ENCODE measurements around the gene RFFL. TPM values are rescaled to one million over a fixed set of nuclear protein-coding genes. Genes with fewer than 3 reads are reported as not detected.

RFFL gene
- total and polyA plus RNA-seq, 2 donors from 2014 or later = 15.7 to 29.0 TPM

DNA sequence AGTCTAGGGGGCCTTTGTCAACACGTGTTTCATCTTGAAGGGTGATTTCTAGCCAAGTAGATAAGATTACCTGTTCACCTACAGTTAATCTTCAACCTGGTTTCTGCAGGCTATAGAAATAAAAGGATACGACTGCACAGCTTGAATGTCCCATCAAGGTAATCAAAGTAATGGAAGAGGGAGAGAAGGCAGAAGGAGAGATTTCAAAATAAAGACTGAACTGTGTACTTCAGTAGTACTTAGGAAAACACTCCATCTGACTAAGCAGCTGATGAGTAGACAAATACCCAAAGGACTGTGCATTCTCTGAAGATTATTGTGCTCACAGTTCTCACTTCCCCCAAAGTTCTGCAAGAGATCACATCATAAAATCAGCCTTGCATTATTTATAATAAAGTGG, 5.8 kb upstream of the RFFL start:
- no peak overlapping the region for H3K9ac ChIP-seq (ENCODE audit: low read length in 3 of 3)
- FAIRE-seq = no peak
- no peak overlapping the region for H3K27ac ChIP-seq (ENCODE audit: low read depth in 2 of 2, low read length in 2 of 2)
- H3K4me3 ChIP-seq (ENCODE audit: low read length in 3 of 3) = no peak overlapping the region
- intact Hi-C loops (cut with DNase I) = no loop called here
- H3K27me3 ChIP-seq (ENCODE audit: control insufficient read depth, insufficient read depth, low read length) = no peaks in the 10 kb centered on the region
- TF ChIP-seq, protein P1, sequence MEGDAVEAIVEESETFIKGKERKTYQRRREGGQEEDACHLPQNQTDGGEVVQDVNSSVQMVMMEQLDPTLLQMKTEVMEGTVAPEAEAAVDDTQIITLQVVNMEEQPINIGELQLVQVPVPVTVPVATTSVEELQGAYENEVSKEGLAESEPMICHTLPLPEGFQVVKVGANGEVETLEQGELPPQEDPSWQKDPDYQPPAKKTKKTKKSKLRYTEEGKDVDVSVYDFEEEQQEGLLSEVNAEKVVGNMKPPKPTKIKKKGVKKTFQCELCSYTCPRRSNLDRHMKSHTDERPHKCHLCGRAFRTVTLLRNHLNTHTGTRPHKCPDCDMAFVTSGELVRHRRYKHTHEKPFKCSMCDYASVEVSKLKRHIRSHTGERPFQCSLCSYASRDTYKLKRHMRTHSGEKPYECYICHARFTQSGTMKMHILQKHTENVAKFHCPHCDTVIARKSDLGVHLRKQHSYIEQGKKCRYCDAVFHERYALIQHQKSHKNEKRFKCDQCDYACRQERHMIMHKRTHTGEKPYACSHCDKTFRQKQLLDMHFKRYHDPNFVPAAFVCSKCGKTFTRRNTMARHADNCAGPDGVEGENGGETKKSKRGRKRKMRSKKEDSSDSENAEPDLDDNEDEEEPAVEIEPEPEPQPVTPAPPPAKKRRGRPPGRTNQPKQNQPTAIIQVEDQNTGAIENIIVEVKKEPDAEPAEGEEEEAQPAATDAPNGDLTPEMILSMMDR (IDR thresholded peaks at IDR 0.05; ENCODE audit: borderline replicate concordance, extremely low read depth, insufficient read depth) = no peak
- peaks cover 0 to 14% (median 1%) of the 10 kb centered on the region in 3 donors for H3K4me1 ChIP-seq (ENCODE audit: control insufficient read depth in 2 of 3, insufficient read depth in 2 of 3, low read depth in 1 of 3, low read length in 3 of 3)
- no peak for DNase-seq
- H3K9me3 ChIP-seq (ENCODE audit: control insufficient read depth in 2 of 3, insufficient read depth in 1 of 3, low read length in 3 of 3) = no peaks in the 10 kb centered on the region
- H3K36me3 ChIP-seq (ENCODE audit: control insufficient read depth in 2 of 3, insufficient read depth in 3 of 3, low read length in 3 of 3) = no peaks in the 10 kb centered on the region

DNA sequence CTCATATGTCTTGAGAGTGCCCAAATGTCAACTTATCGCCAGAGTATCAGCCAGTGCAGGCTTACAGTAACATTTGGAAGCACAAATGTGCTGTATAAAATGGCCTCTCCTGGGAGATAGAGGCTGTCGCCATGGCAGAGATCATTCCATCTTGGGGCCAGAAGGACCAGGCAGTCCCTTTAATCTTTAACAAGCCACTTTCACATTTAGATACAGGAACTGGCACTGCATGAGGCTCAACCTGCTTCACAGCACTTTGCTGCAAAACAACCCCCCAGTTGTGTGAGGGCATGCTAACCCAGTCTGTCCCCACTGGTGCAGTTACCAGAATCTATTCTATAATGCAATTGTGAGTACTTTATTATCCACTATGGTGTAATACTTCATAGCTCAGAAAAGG, 4.7 kb upstream of the RFFL start:
- intact Hi-C loops (cut with DNase I) = no loop called here
- Histone ChIP-seq H3K9ac (ENCODE audit: low read length in 3 of 3) (no peak overlapping the region), H3K36me3 (ENCODE audit: control insufficient read depth in 2 of 3, insufficient read depth in 3 of 3, low read length in 3 of 3) (no peaks in the 10 kb centered on the region), H3K9me3 (ENCODE audit: control insufficient read depth in 2 of 3, insufficient read depth in 1 of 3, low read length in 3 of 3) (no peaks in the 10 kb centered on the region), H3K27me3 (ENCODE audit: control insufficient read depth, insufficient read depth, low read length) (no peaks in the 10 kb centered on the region), H3K4me1 (ENCODE audit: control insufficient read depth in 2 of 3, insufficient read depth in 2 of 3, low read depth in 1 of 3, low read length in 3 of 3) (peaks cover 0 to 14% (median 2%) of the 10 kb centered on the region in 3 donors), H3K27ac (ENCODE audit: low read depth in 2 of 2, low read length in 2 of 2) (no peak overlapping the region), H3K4me3 (ENCODE audit: low read length in 3 of 3) (no peak overlapping the region)
- FAIRE-seq (no peak), DNase-seq (no peak)
- TF ChIP-seq, protein P1 (IDR thresholded peaks at IDR 0.05; ENCODE audit: borderline replicate concordance, extremely low read depth, insufficient read depth) = no peak

- FAIRE-seq = no peak
- Histone ChIP-seq H3K27me3 (ENCODE audit: control insufficient read depth, insufficient read depth, low read length) (no peaks in the 10 kb centered on the region), H3K9ac (ENCODE audit: low read length in 3 of 3) (no peak overlapping the region), H3K4me1 (ENCODE audit: control insufficient read depth in 2 of 3, insufficient read depth in 2 of 3, low read depth in 1 of 3, low read length in 3 of 3) (peaks cover 0 to 14% (median 2%) of the 10 kb centered on the region in 3 donors), H3K9me3 (ENCODE audit: control insufficient read depth in 2 of 3, insufficient read depth in 1 of 3, low read length in 3 of 3) (no peaks in the 10 kb centered on the region), H3K4me3 (ENCODE audit: low read length in 3 of 3) (no peak overlapping the region), H3K27ac (ENCODE audit: low read depth in 2 of 2, low read length in 2 of 2) (no peak overlapping the region), H3K36me3 (ENCODE audit: control insufficient read depth in 2 of 3, insufficient read depth in 3 of 3, low read length in 3 of 3) (no peaks in the 10 kb centered on the region)
- intact Hi-C loops (cut with DNase I) = no loop called here
- TF ChIP-seq, protein P1 (IDR thresholded peaks at IDR 0.05; ENCODE audit: borderline replicate concordance, extremely low read depth, insufficient read depth) = no peak
- DNase-seq = no peak
Observed at GRCh38 chr17:35065880-35066279, 2.4 kb upstream of the RFFL start.
